ENCODE measurements around the gene RAB37.

RAB37 gene

DNA sequence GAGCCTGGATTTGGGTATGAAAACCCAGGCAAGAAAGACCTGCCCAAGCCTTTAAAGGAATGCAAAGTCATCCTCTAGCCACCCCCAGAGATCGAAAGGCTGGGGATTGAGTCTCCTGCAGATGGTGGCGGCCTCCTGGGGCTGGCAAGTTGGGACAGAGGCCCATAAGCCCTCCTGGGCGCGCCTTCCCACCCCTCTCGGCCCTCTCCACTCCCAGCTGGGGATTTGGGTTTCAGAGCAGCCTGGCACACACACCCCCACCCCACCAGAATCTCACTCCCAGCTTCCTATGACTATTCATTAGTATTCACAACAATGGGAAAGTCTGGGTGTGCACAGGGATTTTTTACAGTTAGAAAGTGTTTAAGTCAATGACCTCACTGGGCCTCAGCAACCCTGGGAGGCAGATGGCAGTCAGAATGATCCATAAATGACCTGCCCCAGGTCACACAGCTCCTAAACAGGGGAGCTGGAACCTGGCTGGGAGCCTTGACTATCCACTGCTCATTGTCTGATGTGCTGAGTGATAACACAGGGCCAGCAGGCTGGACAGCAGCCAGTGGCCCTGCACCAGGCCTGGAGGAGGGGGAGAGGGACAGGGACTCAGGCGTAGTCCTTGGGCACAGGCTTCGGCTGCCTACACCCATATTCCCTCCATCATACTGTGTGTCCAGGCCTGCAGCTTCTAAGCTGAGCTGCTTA lies 23.5 kb downstream of the RAB37 start:
- no peaks in the 10 kb centered on the region for H3K27me3 Mint-ChIP-seq (ENCODE audit: low read depth, poor library complexity)
- H3K4me1 Mint-ChIP-seq = peaks cover 87% of the 10 kb centered on the region
- no peak for DNase-seq
- H3K27ac Mint-ChIP-seq = peak overlapping the region; percentile 64
- H3K36me3 Mint-ChIP-seq (ENCODE audit: low read depth) = no peaks in the 10 kb centered on the region
- H3K9me3 Mint-ChIP-seq = no peaks in the 10 kb centered on the region
- H3K4me3 Mint-ChIP-seq = no peak overlapping the region
- no peak for TF ChIP-seq CTCF (IDR thresholded peaks at IDR 0.05)

DNA sequence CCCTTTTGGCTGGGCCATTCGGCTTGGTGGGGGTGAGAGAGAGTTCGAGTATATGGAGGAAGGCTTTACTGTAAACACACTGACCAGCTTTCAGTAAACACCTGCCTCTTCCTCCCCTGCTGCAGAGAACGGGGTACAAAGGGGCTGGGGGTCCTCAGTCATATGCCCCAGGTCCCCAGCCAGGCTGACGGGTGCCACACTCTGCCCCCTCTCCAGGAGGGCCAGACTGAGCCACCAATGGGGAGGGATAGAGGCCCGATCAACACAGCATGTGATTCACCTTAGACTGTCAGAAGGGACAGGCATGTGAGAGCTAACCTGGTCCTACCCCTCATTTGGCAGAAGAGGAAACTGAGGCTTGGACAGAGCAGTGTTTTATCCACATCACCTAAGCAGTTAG lies 24.4 kb downstream of the RAB37 start:
- no peak for TF ChIP-seq CTCF (IDR thresholded peaks at IDR 0.05)
- no peak for DNase-seq
- peak overlapping the region; percentile 7 for H3K4me3 Mint-ChIP-seq
- no peaks in the 10 kb centered on the region for H3K36me3 Mint-ChIP-seq (ENCODE audit: low read depth)
- no peaks in the 10 kb centered on the region for H3K9me3 Mint-ChIP-seq
- H3K27ac Mint-ChIP-seq = no peak overlapping the region
- peaks cover 92% of the 10 kb centered on the region for H3K4me1 Mint-ChIP-seq
- no peaks in the 10 kb centered on the region for H3K27me3 Mint-ChIP-seq (ENCODE audit: low read depth, poor library complexity)

GRCh38 chr17:74761931-74762330 lies 24.9 kb downstream of the RAB37 start:
- no peak overlapping the region for H3K27ac Mint-ChIP-seq
- no peak for TF ChIP-seq CTCF (IDR thresholded peaks at IDR 0.05)
- H3K27me3 Mint-ChIP-seq (ENCODE audit: low read depth, poor library complexity) = no peaks in the 10 kb centered on the region
- peaks cover 92% of the 10 kb centered on the region for H3K4me1 Mint-ChIP-seq
- H3K36me3 Mint-ChIP-seq (ENCODE audit: low read depth) = peaks cover 4% of the 10 kb centered on the region
- H3K9me3 Mint-ChIP-seq = no peaks in the 10 kb centered on the region
- no peak overlapping the region for H3K4me3 Mint-ChIP-seq
- no peak for DNase-seq

GRCh38 chr17:74763565-74764387 lies 26.7 kb downstream of the RAB37 start:
- no peaks in the 10 kb centered on the region for H3K9me3 Mint-ChIP-seq
- H3K4me3 Mint-ChIP-seq = peak overlapping the region; percentile 60
- peaks cover 11% of the 10 kb centered on the region for H3K36me3 Mint-ChIP-seq (ENCODE audit: low read depth)
- no peaks in the 10 kb centered on the region for H3K27me3 Mint-ChIP-seq (ENCODE audit: low read depth, poor library complexity)
- peak overlapping the region; percentile 90 for H3K27ac Mint-ChIP-seq
- DNase-seq = peak; percentile 81
- peaks cover 81% of the 10 kb centered on the region for H3K4me1 Mint-ChIP-seq
- TF ChIP-seq CTCF (IDR thresholded peaks at IDR 0.05) = no peak

DNA sequence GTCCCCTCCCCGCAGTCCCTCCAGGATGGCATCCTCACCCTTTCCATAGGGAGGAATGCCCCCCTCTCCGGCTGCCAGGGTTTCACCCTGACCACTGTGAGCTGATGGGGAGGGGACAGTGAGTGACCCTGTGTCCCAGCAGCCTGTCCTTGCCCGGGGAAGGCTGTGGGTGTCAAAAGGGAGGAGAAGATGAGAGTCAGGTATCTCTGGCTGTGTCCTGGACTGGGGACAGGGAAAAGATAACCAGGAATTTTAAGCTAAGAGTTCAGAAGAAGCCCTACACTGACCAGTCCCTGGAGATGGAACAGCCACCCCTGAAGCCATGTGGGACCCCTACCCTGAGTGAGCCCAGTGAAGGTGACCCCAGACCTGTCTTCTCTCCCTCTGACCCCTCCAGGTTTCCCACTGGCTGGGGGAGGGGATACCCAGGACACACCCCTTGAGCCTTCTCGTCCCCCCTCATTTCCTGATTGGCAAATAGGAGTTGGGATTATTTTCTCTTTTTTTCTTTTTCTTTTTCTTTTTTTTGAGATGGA lies 27.8 kb downstream of the RAB37 start:
- Mint-ChIP-seq H3K4me3 (peak overlapping the region; percentile 64), H3K36me3 (ENCODE audit: low read depth) (peaks cover 12% of the 10 kb centered on the region), H3K27ac (peak overlapping the region; percentile 90), H3K27me3 (ENCODE audit: low read depth, poor library complexity) (no peaks in the 10 kb centered on the region), H3K4me1 (peaks cover 72% of the 10 kb centered on the region), H3K9me3 (no peaks in the 10 kb centered on the region)
- no peak for DNase-seq
- TF ChIP-seq CTCF (IDR thresholded peaks at IDR 0.05) = no peak
